ENCODE results near the gene NIPBL.
"Not testable (repeated sequence)": the region's sequence is repeated elsewhere in the genome, so short reads cannot be mapped to it uniquely, and the experiment has no call there.

NIPBL gene

DNA sequence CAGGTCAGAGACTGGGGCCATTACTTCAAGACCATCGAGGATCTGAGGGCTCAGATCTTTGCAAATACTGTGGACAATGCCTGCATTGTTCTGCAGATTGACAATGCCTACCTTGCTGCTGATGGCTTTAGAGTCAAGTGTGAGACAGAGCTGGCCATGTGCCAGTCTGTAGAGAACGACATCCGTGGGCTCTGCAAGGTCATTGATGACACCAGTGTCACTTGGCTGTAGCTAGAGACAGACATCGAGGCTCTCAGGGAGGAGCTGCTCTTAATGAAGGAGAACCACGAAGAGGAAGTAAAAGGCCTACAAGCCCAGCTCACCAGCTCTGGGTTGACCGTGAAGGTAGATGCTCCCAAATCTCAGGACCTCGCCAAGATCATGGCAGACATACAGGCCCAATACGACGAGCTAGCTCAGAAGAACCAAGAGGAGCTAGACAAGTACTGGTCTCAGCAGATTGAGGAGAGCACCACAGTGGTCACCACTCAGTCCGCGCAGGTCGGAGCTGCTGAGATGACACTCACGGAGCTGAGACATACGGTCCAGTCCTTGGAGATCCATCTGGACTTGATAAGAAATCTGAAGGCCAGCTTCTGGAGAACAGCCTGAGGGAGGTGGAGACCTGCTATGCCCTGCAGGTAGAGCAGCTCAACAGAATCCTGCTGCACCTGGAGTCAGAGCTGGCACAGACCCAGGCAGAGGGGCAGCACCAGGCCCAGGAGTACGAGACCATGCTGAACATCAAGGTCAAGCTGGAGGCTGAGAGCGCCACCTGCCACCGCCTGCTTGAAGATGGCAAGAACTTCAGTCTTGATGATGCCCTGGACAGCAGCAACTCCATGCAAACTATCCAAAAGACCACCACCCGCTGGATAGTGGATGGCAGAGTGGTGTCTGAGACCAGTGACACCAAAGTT lies 9.3 kb downstream of the NIPBL start:
- H3K4me3 ChIP-seq (ENCODE audit: low read depth, low read length): no peak overlapping the region
- DNase-seq (ENCODE audit: low read depth): no peak
- TF ChIP-seq, protein P1, sequence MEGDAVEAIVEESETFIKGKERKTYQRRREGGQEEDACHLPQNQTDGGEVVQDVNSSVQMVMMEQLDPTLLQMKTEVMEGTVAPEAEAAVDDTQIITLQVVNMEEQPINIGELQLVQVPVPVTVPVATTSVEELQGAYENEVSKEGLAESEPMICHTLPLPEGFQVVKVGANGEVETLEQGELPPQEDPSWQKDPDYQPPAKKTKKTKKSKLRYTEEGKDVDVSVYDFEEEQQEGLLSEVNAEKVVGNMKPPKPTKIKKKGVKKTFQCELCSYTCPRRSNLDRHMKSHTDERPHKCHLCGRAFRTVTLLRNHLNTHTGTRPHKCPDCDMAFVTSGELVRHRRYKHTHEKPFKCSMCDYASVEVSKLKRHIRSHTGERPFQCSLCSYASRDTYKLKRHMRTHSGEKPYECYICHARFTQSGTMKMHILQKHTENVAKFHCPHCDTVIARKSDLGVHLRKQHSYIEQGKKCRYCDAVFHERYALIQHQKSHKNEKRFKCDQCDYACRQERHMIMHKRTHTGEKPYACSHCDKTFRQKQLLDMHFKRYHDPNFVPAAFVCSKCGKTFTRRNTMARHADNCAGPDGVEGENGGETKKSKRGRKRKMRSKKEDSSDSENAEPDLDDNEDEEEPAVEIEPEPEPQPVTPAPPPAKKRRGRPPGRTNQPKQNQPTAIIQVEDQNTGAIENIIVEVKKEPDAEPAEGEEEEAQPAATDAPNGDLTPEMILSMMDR (conservative IDR thresholded peaks at IDR 0.05; ENCODE audit: low read depth, low read length): no peak

DNA sequence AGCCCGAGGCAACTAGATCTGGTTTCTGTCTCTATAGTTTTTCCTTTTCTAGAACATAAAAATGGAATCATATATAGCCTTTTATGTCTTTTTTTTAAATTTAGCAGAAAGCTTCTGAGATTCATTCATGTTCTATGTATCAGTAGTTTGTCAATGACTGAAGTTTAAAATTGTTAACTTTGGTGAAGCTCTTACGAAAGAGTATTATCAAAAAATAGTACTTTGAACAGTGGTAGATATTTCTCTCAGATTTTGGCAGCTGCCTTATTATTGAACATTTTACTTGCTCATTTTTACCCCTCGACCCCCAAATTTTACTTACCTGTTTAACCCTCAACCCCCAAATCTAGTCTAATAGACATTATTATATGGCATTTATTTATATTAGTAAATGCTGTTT lies 10.2 kb downstream of the NIPBL start:
- H3K4me3 ChIP-seq (ENCODE audit: low read depth, low read length): no peak overlapping the region
- TF ChIP-seq, protein P1 (conservative IDR thresholded peaks at IDR 0.05; ENCODE audit: low read depth, low read length): no peak
- no peak for DNase-seq (ENCODE audit: low read depth)

DNA sequence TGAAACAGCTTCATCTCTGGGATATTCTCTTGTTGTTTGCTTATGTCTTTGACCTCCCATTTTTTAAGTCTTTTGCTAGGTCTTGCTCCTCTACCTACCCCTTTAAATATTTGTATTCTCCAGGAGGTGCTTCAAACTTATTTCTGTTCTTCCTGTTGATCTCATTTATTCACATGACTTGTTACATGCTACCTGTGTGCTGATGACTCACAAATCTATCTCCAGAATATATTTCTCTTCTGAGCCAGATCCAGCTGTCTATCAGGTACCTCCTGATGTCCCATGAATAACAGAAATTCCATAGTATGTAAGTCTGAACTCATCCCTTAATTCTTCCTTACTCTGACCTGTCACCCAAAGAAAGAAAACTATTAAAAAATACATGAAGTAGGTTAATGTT lies 11.0 kb downstream of the NIPBL start:
- TF ChIP-seq, protein P1 (conservative IDR thresholded peaks at IDR 0.05; ENCODE audit: low read depth, low read length): no peak
- DNase-seq (ENCODE audit: low read depth): no peak
- no peak overlapping the region for H3K4me3 ChIP-seq (ENCODE audit: low read depth, low read length)

DNA sequence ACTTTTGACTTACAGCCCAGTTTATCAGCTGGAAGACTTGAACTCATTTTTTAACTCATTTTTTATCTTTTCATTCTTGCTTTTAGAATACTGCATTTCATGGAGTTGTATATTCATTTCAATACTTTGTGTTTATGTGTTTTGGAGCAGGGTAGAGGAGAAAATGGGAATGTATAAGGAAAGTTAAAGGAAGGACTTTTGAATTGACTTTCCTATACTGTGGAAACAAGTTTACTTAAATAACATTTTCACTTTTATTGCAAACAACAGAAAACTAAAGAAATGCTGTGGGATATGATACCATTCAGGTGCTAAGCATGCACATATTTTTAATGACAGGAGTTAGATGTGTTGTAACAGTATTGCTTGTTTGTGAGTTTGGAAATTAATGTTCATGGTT lies 11.7 kb downstream of the NIPBL start:
- TF ChIP-seq, protein P1 (conservative IDR thresholded peaks at IDR 0.05; ENCODE audit: low read depth, low read length): no peak
- DNase-seq (ENCODE audit: low read depth): no peak
- no peak overlapping the region for H3K4me3 ChIP-seq (ENCODE audit: low read depth, low read length)

DNA sequence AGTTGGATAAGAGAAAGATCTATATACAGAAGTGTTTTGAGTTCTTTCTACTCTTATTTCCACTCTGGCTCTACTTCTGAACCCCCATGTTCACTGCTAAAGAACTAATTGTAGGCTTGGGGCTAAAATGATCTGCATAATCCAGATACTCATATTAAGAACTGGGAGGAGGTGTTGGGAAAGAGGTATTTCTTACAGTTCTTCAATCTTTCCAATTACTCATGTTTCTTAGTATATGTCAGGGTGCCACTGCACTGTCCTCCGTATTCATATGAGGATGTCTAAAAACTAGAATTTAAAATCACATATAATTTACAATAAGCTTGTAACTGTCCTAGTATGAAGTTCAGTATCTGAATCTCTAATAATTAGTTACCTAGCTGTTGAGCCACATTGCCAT lies 12.7 kb downstream of the NIPBL start:
- DNase-seq (ENCODE audit: low read depth): no peak
- TF ChIP-seq, protein P1 (conservative IDR thresholded peaks at IDR 0.05; ENCODE audit: low read depth, low read length): no peak
- no peak overlapping the region for H3K4me3 ChIP-seq (ENCODE audit: low read depth, low read length)

DNA sequence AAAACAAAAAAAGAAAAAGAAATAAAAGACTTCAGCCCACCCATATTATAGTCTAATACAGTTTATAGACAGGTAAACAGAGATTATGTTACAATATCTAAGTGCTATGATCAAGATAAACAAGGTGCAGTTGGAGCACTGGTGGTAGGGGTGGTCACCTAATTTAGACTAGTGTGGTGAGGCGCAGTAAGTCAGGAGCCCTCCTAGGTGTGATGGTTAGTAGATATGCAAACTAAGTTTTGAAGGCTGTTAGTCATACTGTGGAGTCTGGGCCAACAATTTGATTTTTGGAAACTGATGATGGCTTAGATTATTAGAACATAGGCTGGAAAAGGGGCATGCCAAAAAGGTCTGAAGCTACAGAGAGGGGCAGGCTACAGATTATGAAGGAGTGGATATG lies 14.7 kb downstream of the NIPBL start:
- H3K4me3 ChIP-seq (ENCODE audit: low read depth, low read length): no peak overlapping the region
- TF ChIP-seq, protein P1 (conservative IDR thresholded peaks at IDR 0.05; ENCODE audit: low read depth, low read length): no peak
- no peak for DNase-seq (ENCODE audit: low read depth)

DNA sequence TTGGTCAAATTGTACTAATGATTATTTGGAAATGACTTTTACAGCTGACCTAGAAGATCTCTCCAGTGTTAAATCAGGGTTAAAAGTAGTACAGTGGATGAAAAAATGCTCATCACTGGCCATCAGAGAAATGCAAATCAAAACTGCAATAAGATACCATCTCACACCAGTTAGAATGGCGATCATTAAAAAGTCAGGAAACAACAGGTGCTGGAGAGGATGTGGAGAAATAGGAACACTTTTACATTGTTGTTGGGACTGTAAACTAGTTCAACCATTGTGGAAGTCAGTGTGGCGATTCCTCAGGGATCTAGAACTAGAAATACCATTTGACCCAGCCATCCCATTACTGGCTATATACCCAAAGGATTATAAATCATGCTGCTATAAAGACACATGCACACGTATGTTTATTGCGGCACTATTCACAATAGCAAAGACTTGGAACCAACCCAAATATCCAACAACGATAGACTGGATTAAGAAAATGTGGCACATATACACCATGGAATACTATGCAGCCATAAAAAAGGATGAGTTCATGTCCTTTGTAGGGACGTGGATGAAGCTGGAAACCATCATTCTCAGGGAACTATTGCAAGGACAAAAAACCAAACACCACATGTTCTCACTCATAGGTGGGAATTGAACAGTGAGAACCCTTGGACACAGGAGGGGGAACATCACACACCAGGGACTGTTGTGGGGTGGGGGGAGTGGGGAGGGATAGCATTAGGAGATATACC lies 15.7 kb downstream of the NIPBL start:
- DNase-seq (ENCODE audit: low read depth): not testable (repeated sequence)

More for the DNA sequence above, 15.7 kb downstream of the NIPBL start:
- H3K4me3 ChIP-seq (ENCODE audit: low read depth, low read length): not testable (repeated sequence)
